K562 (cell line): ENCODE results near the gene POLL. TPM values are rescaled to one million over a fixed set of nuclear protein-coding genes. Genes with fewer than 3 reads are reported as not detected.

ENCODE experiments used
- CBX5 ChIP-seq: IDR thresholded peaks from 2 replicates; pipeline ENCODE4 v1.6.1; 2014; ENCODE audit warnings: low read depth, borderline replicate concordance
- CSDE1 ChIP-seq, 2 experiments: fragments of 450-650 bp; IDR thresholded peaks; 2 replicates each; pipeline ENCODE4 v1.6.1; 2016; ENCODE audit warnings: mild to moderate bottlenecking in 1 of 2
- DLX4 ChIP-seq: fragments of 250-450 bp; sonication (Bioruptor Pico); IDR thresholded peaks from 2 replicates; pipeline ENCODE4 v1.6.1; 2021; ENCODE audit warnings: mild to moderate bottlenecking
- E2F4 ChIP-seq: sonication (generic); formaldehyde crosslinking; IDR thresholded peaks from 2 replicates; pipeline ENCODE4 v1.8.0; 2022; ENCODE audit warnings: mild to moderate bottlenecking, low read depth, missing genetic modification reagents
- EWSR1 ChIP-seq: fragments of 450-650 bp; IDR thresholded peaks from 2 replicates; pipeline ENCODE4 v1.6.1; 2018; ENCODE audit warnings: borderline replicate concordance, mild to moderate bottlenecking, low read depth, moderate library complexity; ENCODE audit not compliant: partially characterized antibody
- FIP1L1 ChIP-seq: fragments of 200-400 bp; formaldehyde crosslinking; IDR thresholded peaks from 2 replicates; pipeline ENCODE4 v1.6.1; 2018; ENCODE audit warnings: mild to moderate bottlenecking, low read depth, low read length; ENCODE audit not compliant: poor library complexity, severe bottlenecking
- FOXJ3 ChIP-seq: sonication (generic); formaldehyde crosslinking; IDR thresholded peaks from 2 replicates; pipeline ENCODE4 v1.4.0; 2020; ENCODE audit warnings: mild to moderate bottlenecking, missing genetic modification reagents
- FUS ChIP-seq: fragments of 200-400 bp; formaldehyde crosslinking; optimal IDR thresholded peaks from 2 replicates; pipeline ENCODE3; 2017; ENCODE audit warnings: low read depth, low read length
- HIVEP1 ChIP-seq: fragments of 250-450 bp; sonication (Bioruptor Pico); IDR thresholded peaks from 2 replicates; pipeline ENCODE4 v1.4.0; 2020; ENCODE audit warnings: mild to moderate bottlenecking
- KLF16 ChIP-seq: IDR thresholded peaks from 2 replicates; pipeline ENCODE4 v1.6.1; 2016; ENCODE audit warnings: antibody characterized with exemption
- LEF1 ChIP-seq: fragments of 450-650 bp; IDR thresholded peaks from 2 replicates; pipeline ENCODE4 v1.6.1; 2016; ENCODE audit warnings: mild to moderate bottlenecking
- PHB ChIP-seq: fragments of 250-450 bp; sonication (Bioruptor Pico); IDR thresholded peaks from 2 replicates; pipeline ENCODE4 v1.5.0; 2021
- PHB2 ChIP-seq: fragments of 450-650 bp; IDR thresholded peaks from 2 replicates; pipeline ENCODE4 v1.6.1; 2017; ENCODE audit warnings: low read depth
- PRMT5 ChIP-seq: sonication (generic); formaldehyde crosslinking; IDR thresholded peaks from 2 replicates; pipeline ENCODE4 v1.5.0; 2020; ENCODE audit warnings: missing genetic modification reagents
- PRPF4 ChIP-seq: fragments of 200-400 bp; formaldehyde crosslinking; IDR thresholded peaks from one replicate; pipeline ENCODE4 v1.6.1; 2017; ENCODE audit warnings: low read length, low read depth, mild to moderate bottlenecking; ENCODE audit not compliant: insufficient read depth, poor library complexity, severe bottlenecking
- RNF2 ChIP-seq: sonication (generic); IDR thresholded peaks from 2 replicates; pipeline ENCODE4 v1.6.1; 2016
- TBP ChIP-seq: optimal IDR thresholded peaks from 2 replicates; pipeline ENCODE3; 2011; ENCODE audit warnings: low read depth, low read length, improper control_type of control experiment
- ZBTB17 ChIP-seq: fragments of 450-650 bp; formaldehyde crosslinking; IDR thresholded peaks from 2 replicates; pipeline ENCODE4 v1.4.0; 2020; ENCODE audit warnings: mild to moderate bottlenecking
- ZC3H8 ChIP-seq: fragments of 450-650 bp; IDR thresholded peaks from 2 replicates; pipeline ENCODE4 v1.6.1; 2017
- ZFP30 ChIP-seq: fragments of 250-450 bp; sonication (Bioruptor Pico); IDR thresholded peaks from 2 replicates; pipeline ENCODE4 v1.8.0; 2022; ENCODE audit warnings: moderate library complexity, mild to moderate bottlenecking, inconsistent platforms, borderline replicate concordance
- ZMIZ1 ChIP-seq, 2 experiments: fragments of 150-350 bp in 1 of 2; IDR thresholded peaks; 2 replicates each; pipeline ENCODE4 v1.6.1; 2012 to 2016; ENCODE audit warnings: low read depth in 2 of 2, low read length in 2 of 2, mild to moderate bottlenecking in 1 of 2, moderate library complexity in 1 of 2
- ZNF224 ChIP-seq: sonication (generic); formaldehyde crosslinking; IDR thresholded peaks from 2 replicates; pipeline ENCODE4 v1.8.0; 2022; ENCODE audit warnings: mild to moderate bottlenecking, missing genetic modification reagents
- ZNF274 ChIP-seq: IDR thresholded peaks from 2 replicates; pipeline ENCODE4 v1.6.1; 2011; ENCODE audit warnings: low read depth, mild to moderate bottlenecking, low read length, moderate library complexity, borderline replicate concordance
- ZNF57 ChIP-seq: fragments of 450-650 bp; formaldehyde crosslinking; IDR thresholded peaks from 2 replicates; pipeline ENCODE4 v1.4.0; 2020; ENCODE audit warnings: mild to moderate bottlenecking, moderate library complexity
- polyA plus RNA-seq, 8 experiments: library from polyadenylated mRNA; depleted of rRNA in 4 of 8; stranded (reverse) in 5 of 8; unstranded in 3 of 8; fragments of >200 nt; fragmentation: Nextera tagmentation in 2 of 8; fragmentation: Illumina TruSeq in 1 of 8; extraction: Ambion mirVana in 2 of 8; extraction: Trizol in 1 of 8; gene quantifications; 2 replicates each; pipeline versions ENCODE4 v1.2.1 to v1.2.3, GENCODE V29; 2011 to 2014; ENCODE audit warnings: inconsistent platforms in 1 of 8, missing spikeins in 1 of 8
- total RNA-seq, 7 experiments: library from RNA; depleted of rRNA in 6 of 7; stranded (reverse); fragments of >200 nt in 6 of 7; fragmentation: Illumina TruSeq in 2 of 7; extraction: Trizol in 2 of 7; gene quantifications; 2 replicates each; pipeline versions ENCODE4 v1.2.1 to v1.2.3, GENCODE V29; 2011 to 2021; ENCODE audit warnings: low replicate concordance in 1 of 7

POLL gene
- total and polyA plus RNA-seq, 9 of the 15 experiments (the other 6 are each of a cell fraction or from before 2014, with no cell fraction given), result 1.2 to 18.7 (median 10.9) TPM

DNA sequence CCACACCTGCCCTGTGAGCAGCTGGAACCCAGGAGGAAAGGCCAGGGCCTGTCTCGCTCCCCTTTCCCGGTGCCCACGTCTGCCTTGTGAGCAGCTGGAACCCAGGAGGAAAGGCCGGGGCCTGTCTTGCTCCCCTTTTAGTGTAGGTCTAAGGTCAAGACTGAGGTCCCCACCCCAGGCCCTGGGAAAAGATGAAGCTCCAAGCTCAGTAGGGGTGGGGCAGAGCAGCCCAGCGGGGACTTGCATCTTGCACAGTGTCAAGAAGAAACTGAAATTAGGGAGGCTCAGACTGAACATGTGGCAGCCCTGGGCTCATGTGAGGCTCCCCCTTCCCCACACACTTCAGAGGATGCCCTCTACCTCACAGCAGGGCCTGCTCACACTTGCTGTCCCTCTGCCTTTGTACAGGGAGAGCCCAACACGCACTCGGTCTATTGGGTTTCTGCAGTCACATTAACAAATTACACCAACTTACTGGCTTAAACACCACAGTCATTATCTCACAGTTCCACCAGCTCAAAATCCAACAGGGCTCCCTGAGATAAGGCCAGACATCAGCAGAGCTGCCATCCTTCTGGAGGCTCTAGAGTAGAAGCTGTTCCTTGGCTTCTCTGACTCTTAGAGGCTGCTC, 12.4 kb downstream of the POLL start (continued):
- peak in 1 of 2 experiments; percentile 68; a peak in 2 of 4 replicates for TF ChIP-seq ZMIZ1 (IDR thresholded peaks at IDR 0.05; ENCODE audit: low read depth in 2 of 2, low read length in 2 of 2)
- peak; percentile 50; the same call in 1 of the 2 replicates for TF ChIP-seq RNF2
- no peak for TF ChIP-seq HIVEP1 (CRISPR knock-in tag)
- peak; percentile 78 for TF ChIP-seq PHB2
- TF ChIP-seq ZFP30, result no peak
- no peak for TF ChIP-seq ZC3H8
- TF ChIP-seq KLF16, result peak; percentile 91
- TF ChIP-seq TBP, result no peak
- no peak for TF ChIP-seq FIP1L1
- no peak for TF ChIP-seq PRMT5
- no peak for TF ChIP-seq FOXJ3
- TF ChIP-seq E2F4 (CRISPR knock-in tag), result no peak
- TF ChIP-seq DLX4, result no peak
- no peak for TF ChIP-seq FUS
- TF ChIP-seq PHB, result no peak
- TF ChIP-seq LEF1, result peak; percentile 58; the same call in 1 of the 2 replicates
- TF ChIP-seq ZNF224 (CRISPR knock-in tag), result no peak
- no peak for TF ChIP-seq ZNF57 (CRISPR knock-in tag)
- no peak for TF ChIP-seq ZBTB17 (CRISPR knock-in tag)
- no peak for TF ChIP-seq EWSR1
- no peak for TF ChIP-seq PRPF4
- no peak for TF ChIP-seq CSDE1 (IDR thresholded peaks at IDR 0.05)
- no peak for TF ChIP-seq ZNF274
- no peak for TF ChIP-seq CBX5
